ENCODE measurements around the gene ZNF263. TPM values are rescaled to one million over a fixed set of nuclear protein-coding genes. Genes with fewer than 3 reads are reported as not detected.
"Not testable (repeated sequence)": the region's sequence is repeated elsewhere in the genome, so short reads cannot be mapped to it uniquely, and the experiment has no call there.

Gene ZNF263
- total RNA-seq, 1 donor from 2014 or later: 27.0 TPM

GRCh38 chr16:3254309-3254708 lies 29.0 kb upstream of the ZNF263 start:
- no peaks in the 10 kb centered on the region for H3K4me1 Mint-ChIP-seq
- H3K4me3 Mint-ChIP-seq: no peak overlapping the region
- DNase-seq: no peak
- peaks cover 2% of the 10 kb centered on the region for H3K27me3 Mint-ChIP-seq
- no peaks in the 10 kb centered on the region for H3K9me3 Mint-ChIP-seq
- intact Hi-C loops (cut with micrococcal nuclease): no loop called here
- H3K36me3 Mint-ChIP-seq (ENCODE audit: low read depth): peaks cover 1% of the 10 kb centered on the region
- H3K27ac Mint-ChIP-seq: no peak overlapping the region

- no peak for DNase-seq
- H3K4me1 Mint-ChIP-seq: no peaks in the 10 kb centered on the region
- intact Hi-C loops (cut with micrococcal nuclease): no loop called here
- no peaks in the 10 kb centered on the region for H3K27me3 Mint-ChIP-seq
- H3K27ac Mint-ChIP-seq: no peak within 1 kb of the TSS
- no peaks in the 10 kb centered on the region for H3K9me3 Mint-ChIP-seq
- no peak within 1 kb of the TSS for H3K4me3 Mint-ChIP-seq
- H3K36me3 Mint-ChIP-seq (ENCODE audit: low read depth): no peaks in the 10 kb centered on the region
These were observed 27.0 kb upstream of the ZNF263 start, which contains the start of gene MEFV for GRCh38 chr16:3256146-3256865. Gene MEFV (minus strand): TSS chr16:3256633. CDS start chr16:3256587, 46 bp downstream.

- Mint-ChIP-seq H3K9me3 (no peaks in the 10 kb centered on the region), H3K27me3 (no peaks in the 10 kb centered on the region), H3K27ac (no peak overlapping the region), H3K4me1 (no peaks in the 10 kb centered on the region), H3K36me3 (ENCODE audit: low read depth) (no peaks in the 10 kb centered on the region), H3K4me3 (no peak overlapping the region)
- no peak for DNase-seq
- intact Hi-C loops (cut with micrococcal nuclease): no loop called here
These were observed 26.3 kb upstream of the ZNF263 start for GRCh38 chr16:3256866-3257465.

GRCh38 chr16:3259836-3260235 lies 23.5 kb upstream of the ZNF263 start:
- H3K36me3 Mint-ChIP-seq (ENCODE audit: low read depth): peaks cover 14% of the 10 kb centered on the region
- peaks cover 5% of the 10 kb centered on the region for H3K9me3 Mint-ChIP-seq
- peaks cover 14% of the 10 kb centered on the region for H3K4me1 Mint-ChIP-seq
- intact Hi-C loops (cut with micrococcal nuclease): loop anchor here (10.0 kb wide), 1 partner anchor 45 kb away; no protein-coding TSS in a partner anchor
- no peak overlapping the region for H3K4me3 Mint-ChIP-seq
- no peaks in the 10 kb centered on the region for H3K27me3 Mint-ChIP-seq
- DNase-seq: no peak
- H3K27ac Mint-ChIP-seq: no peak overlapping the region

- intact Hi-C loops (cut with micrococcal nuclease): loop anchor here (10.0 kb wide), 1 partner anchor 48 kb away; no protein-coding TSS in a partner anchor
- peaks cover 33% of the 10 kb centered on the region for H3K36me3 Mint-ChIP-seq (ENCODE audit: low read depth)
- peak overlapping the region; percentile 81 for H3K27ac Mint-ChIP-seq
- no peak for DNase-seq
- H3K9me3 Mint-ChIP-seq: peaks cover 5% of the 10 kb centered on the region
- peak overlapping the region; percentile 85 for H3K4me3 Mint-ChIP-seq
- no peaks in the 10 kb centered on the region for H3K27me3 Mint-ChIP-seq
- peaks cover 15% of the 10 kb centered on the region for H3K4me1 Mint-ChIP-seq
These were observed 20.8 kb upstream of the ZNF263 start for GRCh38 chr16:3262517-3262916.

GRCh38 chr16:3264137-3265036 lies 18.9 kb upstream of the ZNF263 start:
- Mint-ChIP-seq H3K4me1 (peaks cover 15% of the 10 kb centered on the region), H3K4me3 (peak overlapping the region; percentile 85), H3K9me3 (peaks cover 12% of the 10 kb centered on the region), H3K27me3 (no peaks in the 10 kb centered on the region), H3K27ac (peak overlapping the region; percentile 94), H3K36me3 (ENCODE audit: low read depth) (peaks cover 49% of the 10 kb centered on the region)
- peak; percentile 98 for DNase-seq
- intact Hi-C loops (cut with micrococcal nuclease): loop anchor here (1.0 to 10.0 kb wide), 8 partner anchors 19 to 244 kb away; partner anchors contain the start of genes NAA60, TIGD7, ZNF174 and ZNF200

- intact Hi-C loops (cut with micrococcal nuclease): loop anchor here (10.0 kb wide), 1 partner anchor 52 kb away; no protein-coding TSS in a partner anchor
- peaks cover 49% of the 10 kb centered on the region for H3K36me3 Mint-ChIP-seq (ENCODE audit: low read depth)
- no peaks in the 10 kb centered on the region for H3K27me3 Mint-ChIP-seq
- H3K4me3 Mint-ChIP-seq: no peak overlapping the region
- no peak for DNase-seq
- no peak overlapping the region for H3K27ac Mint-ChIP-seq
- H3K9me3 Mint-ChIP-seq: peaks cover 13% of the 10 kb centered on the region
- peaks cover 15% of the 10 kb centered on the region for H3K4me1 Mint-ChIP-seq
These were observed 16.3 kb upstream of the ZNF263 start for GRCh38 chr16:3266873-3267537.

GRCh38 chr16:3268294-3268693 lies 15.0 kb upstream of the ZNF263 start:
- intact Hi-C loops (cut with micrococcal nuclease): loop anchor here (10.0 kb wide), 1 partner anchor 53 kb away; no protein-coding TSS in a partner anchor
- H3K27me3 Mint-ChIP-seq: no peaks in the 10 kb centered on the region
- peaks cover 42% of the 10 kb centered on the region for H3K36me3 Mint-ChIP-seq (ENCODE audit: low read depth)
- H3K9me3 Mint-ChIP-seq: peaks cover 8% of the 10 kb centered on the region
- no peak overlapping the region for H3K27ac Mint-ChIP-seq
- no peak for DNase-seq
- no peak overlapping the region for H3K4me3 Mint-ChIP-seq
- peaks cover 9% of the 10 kb centered on the region for H3K4me1 Mint-ChIP-seq

- H3K4me3 Mint-ChIP-seq; H3K27me3 Mint-ChIP-seq; DNase-seq; H3K4me1 Mint-ChIP-seq; intact Hi-C loops (cut with micrococcal nuclease); H3K27ac Mint-ChIP-seq; H3K9me3 Mint-ChIP-seq: not testable (repeated sequence)
- H3K36me3 Mint-ChIP-seq (ENCODE audit: low read depth): peaks cover 27% of the 10 kb centered on the region
These were observed 12.6 kb upstream of the ZNF263 start for GRCh38 chr16:3270718-3271117.

GRCh38 chr16:3271281-3271680 lies 12.0 kb upstream of the ZNF263 start:
- H3K4me3 Mint-ChIP-seq; H3K27me3 Mint-ChIP-seq; intact Hi-C loops (cut with micrococcal nuclease); H3K4me1 Mint-ChIP-seq; DNase-seq; H3K27ac Mint-ChIP-seq; H3K9me3 Mint-ChIP-seq: not testable (repeated sequence)
- H3K36me3 Mint-ChIP-seq (ENCODE audit: low read depth): peaks cover 26% of the 10 kb centered on the region

- H3K4me3 Mint-ChIP-seq: no peak overlapping the region
- no peaks in the 10 kb centered on the region for H3K36me3 Mint-ChIP-seq (ENCODE audit: low read depth)
- no peak for DNase-seq
- no peaks in the 10 kb centered on the region for H3K9me3 Mint-ChIP-seq
- intact Hi-C loops (cut with micrococcal nuclease): no loop called here
- H3K27me3 Mint-ChIP-seq: peaks cover 5% of the 10 kb centered on the region
- no peak overlapping the region for H3K27ac Mint-ChIP-seq
- H3K4me1 Mint-ChIP-seq: no peaks in the 10 kb centered on the region
These were observed 8.8 kb upstream of the ZNF263 start for GRCh38 chr16:3274490-3274889.

GRCh38 chr16:3274947-3275346 lies 8.3 kb upstream of the ZNF263 start:
- Mint-ChIP-seq H3K36me3 (ENCODE audit: low read depth) (no peaks in the 10 kb centered on the region), H3K4me3 (no peak overlapping the region), H3K9me3 (no peaks in the 10 kb centered on the region), H3K27me3 (peaks cover 5% of the 10 kb centered on the region), H3K27ac (no peak overlapping the region), H3K4me1 (no peaks in the 10 kb centered on the region)
- intact Hi-C loops (cut with micrococcal nuclease): no loop called here
- DNase-seq: no peak

- DNase-seq: no peak
- H3K4me1 Mint-ChIP-seq: no peaks in the 10 kb centered on the region
- no peaks in the 10 kb centered on the region for H3K9me3 Mint-ChIP-seq
- no peaks in the 10 kb centered on the region for H3K36me3 Mint-ChIP-seq (ENCODE audit: low read depth)
- intact Hi-C loops (cut with micrococcal nuclease): no loop called here
- H3K4me3 Mint-ChIP-seq: no peak overlapping the region
- no peak overlapping the region for H3K27ac Mint-ChIP-seq
- peaks cover 5% of the 10 kb centered on the region for H3K27me3 Mint-ChIP-seq
These were observed 6.6 kb upstream of the ZNF263 start for GRCh38 chr16:3276679-3277078.

Data from activated CD4-positive, alpha-beta T cell treated with anti-CD3 and anti-CD28 coated beads, Interleukin-2, amount 10 ng/mL, durations not matched to agents 24 days and 14 days (primary cell).